ENCODE measurements around the gene MMP24. TPM values are rescaled to one million over a fixed set of nuclear protein-coding genes. Genes with fewer than 3 reads are reported as not detected.
"Not testable (repeated sequence)": the region's sequence is repeated elsewhere in the genome, so short reads cannot be mapped to it uniquely, and the experiment has no call there.

The MMP24 gene
- total RNA-seq, 3 donors from 2014 or later = 0.80 to 2.5 (median 0.98) TPM

DNA sequence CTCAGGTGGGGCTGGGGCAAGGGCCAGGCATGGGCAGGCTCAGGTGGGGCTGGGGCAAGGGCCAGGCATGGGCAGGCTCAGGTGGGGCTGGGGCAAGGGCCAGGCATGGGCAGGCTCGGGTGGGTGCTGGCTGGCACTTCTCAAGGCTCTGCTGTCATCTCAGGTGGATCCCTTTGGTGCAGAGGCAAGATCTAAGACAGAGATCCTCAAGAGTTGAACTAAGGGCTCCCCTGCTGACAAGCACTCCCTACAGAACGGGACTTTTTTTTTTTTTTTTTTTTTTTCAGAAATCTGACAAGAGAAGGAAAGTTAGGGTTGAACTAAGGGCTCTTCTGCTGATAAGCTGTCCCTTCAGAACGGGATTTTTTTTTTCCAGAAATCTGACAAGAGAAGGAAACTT, 26.5 kb downstream of the MMP24 start:
- Histone ChIP-seq H3K27ac (no peak overlapping the region), H3K36me3 (no peaks in the 10 kb centered on the region), H3K4me3 (no peak overlapping the region), H3K9me3 (no peaks in the 10 kb centered on the region), H3K4me1 (no peaks in the 10 kb centered on the region), H3K27me3 (no peaks in the 10 kb centered on the region)
- intact Hi-C loops (cut with DNase I; ENCODE audit: low total_unique reads) = no loop called here
- DNase-seq (ENCODE audit: low spot score in 2 of 2) = no peak
- TF ChIP-seq CTCF (IDR thresholded peaks at IDR 0.05) (no peak), POLR2A (IDR thresholded peaks at IDR 0.05) (no peak)

GRCh38 chr20:35254448-35254999, 28.0 kb downstream of the MMP24 start:
- no peaks in the 10 kb centered on the region for H3K4me1 ChIP-seq
- TF ChIP-seq CTCF (IDR thresholded peaks at IDR 0.05) (no peak), POLR2A (IDR thresholded peaks at IDR 0.05) (no peak), POLR2AphosphoS5 (IDR thresholded peaks at IDR 0.05) (no peak)
- H3K27me3 ChIP-seq = no peaks in the 10 kb centered on the region
- no peaks in the 10 kb centered on the region for H3K36me3 ChIP-seq
- intact Hi-C loops (cut with DNase I; ENCODE audit: low total_unique reads) = no loop called here
- H3K4me3 ChIP-seq = no peak overlapping the region
- H3K9me3 ChIP-seq = no peaks in the 10 kb centered on the region
- DNase-seq (ENCODE audit: low spot score in 2 of 2) = no peak
- H3K27ac ChIP-seq = no peak overlapping the region

DNA sequence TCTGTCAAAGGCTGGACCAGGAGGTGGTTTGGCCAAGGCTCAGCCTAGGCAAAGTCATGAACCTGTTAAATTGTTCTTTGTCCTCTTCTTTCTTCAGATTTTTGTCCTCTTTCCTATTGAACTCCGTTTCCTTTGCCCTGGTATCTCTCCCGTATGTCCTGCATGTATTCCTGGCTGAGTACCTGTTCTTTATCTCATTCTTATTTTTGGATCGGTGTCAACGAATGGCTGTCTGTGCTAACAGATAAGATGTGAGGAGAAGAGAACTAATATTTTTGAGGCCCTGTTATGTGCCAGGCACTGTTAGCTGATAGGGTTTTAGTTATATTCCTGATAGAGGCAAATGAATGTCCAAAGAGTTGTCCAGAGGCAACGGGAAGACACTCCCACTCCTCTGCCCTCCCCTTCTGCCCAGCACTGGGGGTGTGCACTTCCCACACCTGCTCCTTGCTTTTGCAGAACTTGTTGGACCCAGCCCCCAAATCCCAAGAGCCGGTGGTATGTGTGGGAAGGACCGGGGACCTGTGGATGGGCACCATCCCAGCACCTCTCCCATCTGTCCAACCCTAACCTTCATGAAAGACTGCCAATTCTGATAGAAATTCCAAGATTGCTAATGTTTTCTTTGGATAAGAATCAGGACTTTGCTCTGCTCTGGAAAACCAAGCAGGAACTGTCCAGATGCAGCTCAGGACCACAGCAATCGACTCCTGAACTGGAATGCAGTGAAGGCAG, 30.9 kb downstream of the MMP24 start:
- no peaks in the 10 kb centered on the region for H3K4me1 ChIP-seq
- no peaks in the 10 kb centered on the region for H3K36me3 ChIP-seq
- intact Hi-C loops (cut with DNase I; ENCODE audit: low total_unique reads) = no loop called here
- H3K27me3 ChIP-seq = no peaks in the 10 kb centered on the region
- no peak for DNase-seq (ENCODE audit: low spot score in 2 of 2)
- no peak for TF ChIP-seq POLR2AphosphoS5 (IDR thresholded peaks at IDR 0.05)
- TF ChIP-seq POLR2A (IDR thresholded peaks at IDR 0.05) = no peak
- no peak for TF ChIP-seq CTCF (IDR thresholded peaks at IDR 0.05)
- no peak overlapping the region for H3K4me3 ChIP-seq
- H3K27ac ChIP-seq = no peak overlapping the region
- no peaks in the 10 kb centered on the region for H3K9me3 ChIP-seq

DNA sequence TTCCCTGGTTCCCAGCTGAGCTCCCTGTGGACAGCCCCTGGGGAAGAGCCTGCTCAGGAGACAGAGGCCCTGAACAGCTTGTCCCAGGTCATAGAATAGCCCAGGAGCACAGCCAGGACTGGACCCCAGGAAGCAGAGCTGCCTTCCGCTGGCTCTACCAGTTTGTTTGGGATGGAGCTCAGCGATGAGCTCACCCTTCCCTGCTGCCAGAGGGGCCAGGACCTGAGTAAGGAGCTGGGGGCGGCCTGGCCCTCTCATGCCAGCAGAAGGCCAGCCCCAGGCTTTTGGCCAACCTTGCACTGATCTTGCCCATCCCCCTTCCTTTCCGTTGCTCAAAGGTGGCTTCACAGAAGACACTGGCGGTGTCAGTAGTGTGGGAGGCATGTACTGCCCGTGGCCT, 33.9 kb downstream of the MMP24 start:
- Histone ChIP-seq H3K27ac (peak overlapping the region; percentile 58 to 69), H3K36me3 (no peaks in the 10 kb centered on the region), H3K27me3 (no peaks in the 10 kb centered on the region), H3K9me3 (no peaks in the 10 kb centered on the region), H3K4me3 (no peak overlapping the region), H3K4me1 (no peaks in the 10 kb centered on the region)
- TF ChIP-seq CTCF (IDR thresholded peaks at IDR 0.05) = no peak
- TF ChIP-seq POLR2AphosphoS5 (IDR thresholded peaks at IDR 0.05) = no peak
- TF ChIP-seq POLR2A (IDR thresholded peaks at IDR 0.05) = no peak
- intact Hi-C loops (cut with DNase I; ENCODE audit: low total_unique reads) = no loop called here
- DNase-seq (ENCODE audit: low spot score in 2 of 2) = peak in 1 of 2 donors; percentile 50

- H3K4me3 ChIP-seq; H3K9me3 ChIP-seq; H3K27me3 ChIP-seq; DNase-seq (ENCODE audit: low spot score in 2 of 2); intact Hi-C loops (cut with DNase I; ENCODE audit: low total_unique reads); H3K36me3 ChIP-seq; H3K4me1 ChIP-seq: not testable (repeated sequence)
- peak overlapping the region in 1 of 2 donors; percentile 58 for H3K27ac ChIP-seq
Observed at GRCh38 chr20:35262321-35262720, 35.8 kb downstream of the MMP24 start.
